Urothelium cell line (cell line): ENCODE results near the gene SMCP.

ENCODE experiments used
- DNase-seq: peaks from one replicate; pipeline ENCODE4 v3.0.0; 2011; ENCODE audit warnings: low spot score, mixed read lengths
- FAIRE-seq: peaks from 2 replicates; lab custom pipeline; 2011; peaks lifted over from hg19 to GRCh38; lab: Jason Lieb, UNC

SMCP gene

GRCh38 chr1:152878042-152878441 is at the start of gene SMCP:
SMCP (plus strand) TSS chr1:152878322; CDS start chr1:152884423, 6,101 bp downstream.
- FAIRE-seq, result no peak
- no peak for DNase-seq

- DNase-seq, result no peak
Observed at GRCh38 chr1:152836870-152837269, 41.3 kb upstream of the SMCP start.

GRCh38 chr1:152842556-152842955 is 35.6 kb upstream of the SMCP start, which contains the start of gene LCE6A:
LCE6A (plus strand) TSS chr1:152842856; CDS start chr1:152843521, 665 bp downstream.
- FAIRE-seq, result no peak

More at GRCh38 chr1:152836870-152837269, 41.3 kb upstream of the SMCP start:
- no peak for FAIRE-seq

GRCh38 chr1:152855661-152856060 is 22.5 kb upstream of the SMCP start:
- FAIRE-seq (no peak), DNase-seq (no peak)

More at GRCh38 chr1:152842556-152842955, 35.6 kb upstream of the SMCP start, which contains the start of gene LCE6A:
- DNase-seq, result no peak

GRCh38 chr1:152858062-152858461 is 20.1 kb upstream of the SMCP start:
- DNase-seq, result no peak
- FAIRE-seq, result no peak

GRCh38 chr1:152859696-152860095 is 18.4 kb upstream of the SMCP start, which contains the start of gene LCE7A:
LCE7A (plus strand) TSS chr1:152859996; CDS start chr1:152860698, 702 bp downstream.
- FAIRE-seq, result no peak
- DNase-seq, result no peak

GRCh38 chr1:152860129-152860528 is 18.0 kb upstream of the SMCP start:
- no peak for FAIRE-seq
- no peak for DNase-seq

- no peak for FAIRE-seq
Observed at GRCh38 chr1:152861374-152861773, 16.7 kb upstream of the SMCP start.

GRCh38 chr1:152864443-152864842 is 13.7 kb upstream of the SMCP start:
- no peak for DNase-seq
- FAIRE-seq, result no peak

More at GRCh38 chr1:152861374-152861773, 16.7 kb upstream of the SMCP start:
- DNase-seq, result no peak

GRCh38 chr1:152866321-152866720 is 11.8 kb upstream of the SMCP start:
- DNase-seq, result no peak

GRCh38 chr1:152869808-152870419 is 8.2 kb upstream of the SMCP start:
- peak; percentile 78 for FAIRE-seq
- peak; percentile 80 for DNase-seq

More at GRCh38 chr1:152866321-152866720, 11.8 kb upstream of the SMCP start:
- no peak for FAIRE-seq

GRCh38 chr1:152870831-152871730 is 7.0 kb upstream of the SMCP start:
- DNase-seq, result peak; percentile 71
- FAIRE-seq, result no peak

GRCh38 chr1:152871731-152872126 is 6.4 kb upstream of the SMCP start:
- FAIRE-seq, result no peak

GRCh38 chr1:152873495-152873894 is 4.6 kb upstream of the SMCP start:
- DNase-seq (no peak), FAIRE-seq (no peak)

More at GRCh38 chr1:152871731-152872126, 6.4 kb upstream of the SMCP start:
- no peak for DNase-seq

- FAIRE-seq (no peak), DNase-seq (no peak)
Observed at GRCh38 chr1:152876827-152877226, 1.3 kb upstream of the SMCP start.

- no peak for FAIRE-seq
- DNase-seq, result no peak
Observed at GRCh38 chr1:152879559-152880198, 1.6 kb downstream of the SMCP start.

GRCh38 chr1:152880316-152880715 is 2.2 kb downstream of the SMCP start:
- no peak for DNase-seq
- FAIRE-seq, result no peak

- FAIRE-seq, result no peak
- no peak for DNase-seq
Observed at GRCh38 chr1:152880907-152881306, 2.8 kb downstream of the SMCP start.

- no peak for DNase-seq
- FAIRE-seq, result no peak
Observed at GRCh38 chr1:152884085-152884484, 6.0 kb downstream of the SMCP start.

- no peak for FAIRE-seq
- no peak for DNase-seq
Observed at GRCh38 chr1:152884506-152884905, 6.4 kb downstream of the SMCP start.
